ENCODE data around the gene FYN.

The FYN gene

GRCh38 chr6:111831408-111831807, 41.8 kb downstream of the FYN start:
- no peak for DNase-seq (ENCODE audit: low spot score)

- no peak for DNase-seq (ENCODE audit: low spot score)
These were observed 43.3 kb downstream of the FYN start for GRCh38 chr6:111829998-111830397.

DNA sequence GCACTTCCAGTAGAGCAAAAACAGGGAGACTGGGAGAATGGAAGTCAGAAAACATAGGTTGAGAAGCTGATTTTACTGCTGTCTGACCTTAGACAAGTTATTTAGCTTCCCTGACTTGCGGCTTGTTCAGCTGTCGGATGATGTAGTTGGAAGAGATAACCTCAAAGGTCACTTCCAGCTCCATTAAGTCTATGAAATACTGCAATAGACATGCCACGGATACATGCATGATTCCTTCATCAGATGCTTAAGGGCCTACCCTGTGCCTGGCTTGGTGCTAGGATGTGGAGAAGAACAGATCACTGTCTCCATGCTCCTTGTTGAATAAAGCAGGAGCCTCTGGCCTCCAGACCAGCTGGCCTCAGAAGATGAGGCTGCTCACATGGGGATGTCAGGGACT, 43.7 kb downstream of the FYN start:
- DNase-seq (ENCODE audit: low spot score): no peak

DNA sequence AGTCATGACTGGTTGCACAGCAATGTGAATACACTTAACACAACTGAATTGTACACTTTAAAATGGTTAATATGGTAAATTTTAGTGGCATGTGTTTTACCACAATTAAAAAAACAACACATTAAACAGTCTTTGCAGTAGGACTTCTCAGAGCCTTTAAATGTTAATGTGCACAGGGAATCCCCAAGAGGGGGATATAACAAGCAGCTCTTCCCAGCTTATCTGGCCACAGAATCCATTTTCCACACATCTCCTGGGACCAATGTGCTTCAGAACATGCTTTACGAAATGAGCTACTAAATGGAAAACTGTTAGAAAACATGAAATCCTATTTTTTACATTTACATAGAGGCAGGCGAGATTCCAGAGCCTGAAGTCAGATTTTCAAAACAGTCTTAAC, 44.4 kb downstream of the FYN start:
- no peak for DNase-seq (ENCODE audit: low spot score)

- DNase-seq (ENCODE audit: low spot score): no peak
These were observed 47.7 kb downstream of the FYN start for GRCh38 chr6:111825439-111826086.

DNA sequence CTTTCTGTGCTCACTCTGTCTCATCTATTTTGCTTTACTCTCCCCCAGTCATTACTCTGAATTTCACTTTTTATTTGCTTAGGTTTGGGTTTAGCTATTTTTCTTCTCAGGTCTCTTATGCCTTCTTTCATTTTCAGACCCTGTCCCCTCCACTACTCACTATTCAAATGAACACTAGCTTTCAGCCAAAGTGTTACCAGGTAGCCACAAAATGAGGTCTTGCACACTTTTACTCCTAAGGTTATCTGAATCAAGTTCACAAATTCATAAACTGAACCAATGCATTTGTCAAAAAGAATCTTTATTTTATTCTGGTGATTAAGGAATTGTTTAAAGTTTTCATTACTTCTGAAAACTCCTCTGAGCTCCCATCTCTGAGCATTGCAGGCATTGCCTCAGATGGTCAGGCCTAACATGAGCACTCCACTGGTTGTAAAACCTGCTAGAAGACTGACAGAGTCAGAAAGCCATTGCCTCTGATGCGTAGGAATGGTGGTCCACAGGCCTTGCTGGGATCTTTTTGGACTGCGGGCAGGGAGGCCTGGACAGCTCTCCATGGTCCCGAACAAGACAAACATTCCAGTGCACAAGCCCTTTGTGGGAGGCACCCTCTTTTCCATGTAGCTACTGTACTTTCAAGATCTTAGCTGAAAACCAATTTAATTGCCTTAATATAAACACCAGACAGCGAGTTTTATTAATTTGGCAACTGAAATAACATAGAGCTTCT, 48.5 kb downstream of the FYN start:
- no peak for DNase-seq (ENCODE audit: low spot score)

GRCh38 chr6:111823831-111824607, 49.2 kb downstream of the FYN start:
- DNase-seq (ENCODE audit: low spot score): no peak

- DNase-seq (ENCODE audit: low spot score): no peak
These were observed 50.2 kb downstream of the FYN start for GRCh38 chr6:111823012-111823411.

DNA sequence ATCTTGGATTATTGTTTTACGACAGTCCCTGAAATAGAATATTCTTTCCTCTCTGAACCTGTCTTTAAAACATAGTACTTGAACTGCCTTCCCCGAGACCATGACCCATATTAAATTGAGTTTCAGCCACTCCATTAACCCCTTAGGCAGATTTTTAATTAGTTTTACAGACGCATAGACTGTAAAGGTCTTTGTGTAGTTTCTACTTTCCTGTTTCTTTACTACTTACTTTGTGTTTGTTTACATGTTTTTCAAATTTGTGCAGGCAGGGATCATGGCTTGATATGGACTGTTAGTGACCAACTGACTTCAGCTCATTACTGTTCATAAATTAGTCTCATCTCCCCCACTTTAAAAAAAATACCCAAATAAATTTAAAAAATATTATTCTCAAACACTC, 53.8 kb downstream of the FYN start:
- no peak for DNase-seq (ENCODE audit: low spot score)

DNA sequence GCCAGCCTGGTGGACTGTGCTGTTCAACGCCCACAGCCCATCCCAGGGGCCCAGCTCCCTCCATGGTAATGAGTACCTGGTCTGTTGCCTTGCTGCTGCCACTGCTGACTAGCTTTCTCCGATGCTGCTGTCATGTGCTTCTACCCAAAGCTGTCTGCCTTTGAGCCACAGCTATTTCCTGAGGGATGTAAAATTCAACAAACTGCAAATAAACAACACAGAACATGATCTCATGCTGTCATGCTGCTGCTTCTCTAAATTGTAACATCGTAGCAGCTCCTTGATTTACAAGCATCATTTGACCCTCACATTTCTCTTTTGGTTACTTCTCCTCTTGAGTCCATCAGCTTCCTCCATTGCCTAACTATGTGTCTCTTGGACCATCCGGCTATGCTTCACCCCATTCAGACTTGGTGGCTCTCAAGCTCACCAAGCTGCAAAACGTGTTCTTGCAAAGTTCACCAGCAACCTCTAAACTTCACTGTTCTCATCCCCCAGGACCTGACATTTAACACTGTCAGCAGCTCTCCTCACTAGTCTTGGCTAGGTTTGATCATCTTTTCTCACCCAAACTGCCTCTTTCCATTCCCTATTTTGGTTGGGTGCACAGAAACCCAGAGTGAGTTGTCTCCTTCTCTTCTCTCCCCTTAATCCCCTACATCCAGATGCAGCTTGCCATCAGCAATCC, 54.6 kb downstream of the FYN start:
- no peak for DNase-seq (ENCODE audit: low spot score)

- DNase-seq (ENCODE audit: low spot score): no peak
These were observed 55.7 kb downstream of the FYN start for GRCh38 chr6:111817451-111818120.

- no peak for DNase-seq (ENCODE audit: low spot score)
These were observed 59.5 kb downstream of the FYN start for GRCh38 chr6:111813677-111814310.

DNA sequence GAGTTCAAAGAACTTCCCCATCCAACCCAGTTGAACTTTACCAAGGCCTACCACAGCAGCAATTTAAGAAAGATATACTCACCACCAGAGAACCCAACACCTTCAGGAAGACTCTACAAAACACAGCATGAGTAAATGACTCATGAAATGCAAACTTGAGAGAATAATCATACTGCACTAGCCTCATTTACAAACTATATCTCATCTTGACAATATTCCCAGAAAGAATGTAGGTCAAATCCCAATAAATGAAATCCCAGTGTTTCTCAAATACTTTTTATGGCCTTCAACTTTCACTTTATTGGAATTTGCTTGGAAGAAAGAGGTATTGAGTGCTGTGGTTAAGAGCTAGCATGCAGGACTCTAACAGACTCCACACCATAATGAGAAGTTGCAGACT, 60.0 kb downstream of the FYN start:
- peak; percentile 20 for DNase-seq (ENCODE audit: low spot score)

DNA sequence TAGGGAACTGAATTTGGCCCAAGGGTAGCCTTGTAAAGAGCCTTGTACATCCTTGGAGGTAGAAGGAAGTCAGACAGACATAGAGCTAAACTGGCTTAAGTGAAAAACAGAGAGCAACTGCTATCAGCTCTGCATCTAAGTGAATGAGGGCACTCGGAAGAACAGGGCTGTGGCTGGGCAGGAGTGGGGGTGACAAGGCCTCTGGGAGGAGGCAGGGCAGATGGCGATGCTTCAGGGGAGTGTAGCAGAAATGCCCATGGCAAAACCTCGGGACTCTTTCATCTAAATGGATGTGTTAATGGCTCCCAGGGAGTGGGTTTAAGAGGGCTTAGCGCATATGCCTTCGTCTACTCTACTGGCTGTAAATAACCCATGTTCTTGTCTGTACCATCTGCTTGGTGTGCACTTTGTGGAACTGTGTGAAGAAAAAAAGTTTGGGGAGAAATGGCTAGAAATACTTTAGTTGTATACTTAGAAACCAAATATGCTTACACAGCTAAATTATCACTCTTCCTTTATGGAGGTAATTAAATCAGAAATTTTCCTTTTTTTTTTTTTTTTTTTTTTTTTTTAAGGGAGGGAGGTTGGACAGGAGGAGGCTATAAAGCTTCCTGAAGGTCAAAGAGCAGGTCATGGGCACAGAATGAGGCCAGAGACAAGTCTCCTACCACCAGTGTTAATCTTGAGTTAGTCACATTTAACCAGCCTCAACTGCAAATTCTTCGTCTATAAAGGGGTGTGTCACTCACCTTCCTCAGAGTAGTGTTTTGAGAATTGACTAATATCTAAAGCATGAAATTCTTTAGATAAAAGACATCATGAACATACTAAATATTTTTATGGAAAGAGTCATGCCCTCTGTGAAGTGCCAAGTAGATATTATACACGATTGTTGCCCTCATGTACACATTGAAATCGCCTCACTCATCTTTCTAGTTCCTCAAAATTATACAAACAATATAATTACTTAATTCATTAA, 60.9 kb downstream of the FYN start:
- peak; percentile 51 for DNase-seq (ENCODE audit: low spot score)

- DNase-seq (ENCODE audit: low spot score): peak; percentile 99
These were observed 62.7 kb downstream of the FYN start for GRCh38 chr6:111810294-111811131.

GRCh38 chr6:111809766-111810165, 63.5 kb downstream of the FYN start:
- DNase-seq (ENCODE audit: low spot score): peak; percentile 24

- DNase-seq (ENCODE audit: low spot score): peak; percentile 64
These were observed 64.0 kb downstream of the FYN start for GRCh38 chr6:111809264-111809663.

DNA sequence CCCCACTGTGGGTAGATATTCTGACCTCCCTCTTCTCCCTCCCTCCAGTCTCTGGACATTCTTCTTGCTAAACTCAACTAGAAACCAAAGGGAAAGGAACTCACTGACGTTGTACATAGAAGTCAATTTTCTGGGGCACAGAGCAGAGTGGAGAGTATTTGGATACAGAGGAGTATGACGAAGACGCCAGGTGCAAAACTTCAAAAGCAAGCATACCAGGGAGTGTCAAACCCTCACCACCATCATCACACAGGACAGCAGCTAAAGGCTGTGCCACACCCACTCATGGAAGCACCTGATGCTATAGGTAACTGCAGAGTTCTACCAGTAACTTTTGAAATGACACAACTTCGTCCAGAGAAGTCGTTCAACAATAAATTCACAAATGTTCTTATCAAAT, 64.8 kb downstream of the FYN start:
- DNase-seq (ENCODE audit: low spot score): peak; percentile 94

All from SW480 (cell line).